Measurements from ENCODE around the gene GLG1.

Gene GLG1

GRCh38 chr16:74472540-74472939 lies 134.4 kb downstream of the GLG1 start:
- DNase-seq (ENCODE audit: low spot score), result no peak

GRCh38 chr16:74472010-74472409 lies 134.9 kb downstream of the GLG1 start:
- no peak for DNase-seq (ENCODE audit: low spot score)

GRCh38 chr16:74469946-74470478 lies 136.9 kb downstream of the GLG1 start:
- no peak for DNase-seq (ENCODE audit: low spot score)

- no peak for DNase-seq (ENCODE audit: low spot score)
Observed at GRCh38 chr16:74468807-74469525, 137.9 kb downstream of the GLG1 start.

GRCh38 chr16:74466872-74467271 lies 140.0 kb downstream of the GLG1 start:
- no peak for DNase-seq (ENCODE audit: low spot score)

- DNase-seq (ENCODE audit: low spot score), result no peak
Observed at GRCh38 chr16:74465851-74466685, 140.8 kb downstream of the GLG1 start.

- no peak for DNase-seq (ENCODE audit: low spot score)
Observed at GRCh38 chr16:74465281-74465680, 141.6 kb downstream of the GLG1 start.

GRCh38 chr16:74463888-74464287 lies 143.0 kb downstream of the GLG1 start:
- DNase-seq (ENCODE audit: low spot score), result no peak

GRCh38 chr16:74462361-74462760 lies 144.6 kb downstream of the GLG1 start:
- DNase-seq (ENCODE audit: low spot score), result no peak

- no peak for DNase-seq (ENCODE audit: low spot score)
Observed at GRCh38 chr16:74461826-74462225, 145.1 kb downstream of the GLG1 start.

GRCh38 chr16:74460542-74460941 lies 146.4 kb downstream of the GLG1 start:
- DNase-seq (ENCODE audit: low spot score), result no peak

GRCh38 chr16:74456290-74456625 lies 150.7 kb downstream of the GLG1 start:
- no peak for DNase-seq (ENCODE audit: low spot score)

- peak; percentile 83 for DNase-seq (ENCODE audit: low spot score)
Observed at GRCh38 chr16:74455619-74456289, 151.2 kb downstream of the GLG1 start.

GRCh38 chr16:74455213-74455612 lies 151.7 kb downstream of the GLG1 start:
- peak; percentile 64 for DNase-seq (ENCODE audit: low spot score)

GRCh38 chr16:74451951-74452758 lies 154.8 kb downstream of the GLG1 start:
- DNase-seq (ENCODE audit: low spot score), result no peak

- no peak for DNase-seq (ENCODE audit: low spot score)
Observed at GRCh38 chr16:74450967-74451760, 155.8 kb downstream of the GLG1 start.

- DNase-seq (ENCODE audit: low spot score), result no peak
Observed at GRCh38 chr16:74450236-74450635, 156.7 kb downstream of the GLG1 start.

GRCh38 chr16:74449470-74449869 lies 157.4 kb downstream of the GLG1 start:
- DNase-seq (ENCODE audit: low spot score), result peak; percentile 79

GRCh38 chr16:74448990-74449389 lies 157.9 kb downstream of the GLG1 start:
- peak; percentile 94 for DNase-seq (ENCODE audit: low spot score)

GRCh38 chr16:74447578-74447977 lies 159.3 kb downstream of the GLG1 start:
- DNase-seq (ENCODE audit: low spot score), result no peak

- DNase-seq (ENCODE audit: low spot score), result no peak
Observed at GRCh38 chr16:74446866-74447265, 160.0 kb downstream of the GLG1 start.

All from AG20443 (cell line).